ENCODE measurements around the gene POLR2C.

DNA sequence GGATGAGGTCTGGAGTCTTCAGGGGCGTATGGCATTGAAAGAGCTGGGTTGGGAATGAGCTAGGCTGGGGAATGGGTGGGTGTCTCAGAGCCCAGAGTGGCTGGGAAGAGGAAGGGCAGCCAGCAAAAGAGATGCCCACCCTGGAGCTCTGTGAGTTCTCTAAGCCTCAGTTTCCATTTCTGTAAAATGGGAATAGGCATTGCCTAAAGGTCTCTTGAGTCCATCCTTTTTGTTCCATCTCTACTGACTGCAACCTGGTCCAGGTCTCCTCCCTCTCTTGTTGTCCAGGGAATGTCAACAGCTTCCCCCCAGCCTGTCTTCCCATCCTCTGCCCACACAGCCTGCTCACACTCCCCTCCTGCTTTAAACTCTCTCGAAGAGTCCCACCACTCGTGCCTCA lies 54.3 kb downstream of the POLR2C start:
- TF ChIP-seq, protein P1, sequence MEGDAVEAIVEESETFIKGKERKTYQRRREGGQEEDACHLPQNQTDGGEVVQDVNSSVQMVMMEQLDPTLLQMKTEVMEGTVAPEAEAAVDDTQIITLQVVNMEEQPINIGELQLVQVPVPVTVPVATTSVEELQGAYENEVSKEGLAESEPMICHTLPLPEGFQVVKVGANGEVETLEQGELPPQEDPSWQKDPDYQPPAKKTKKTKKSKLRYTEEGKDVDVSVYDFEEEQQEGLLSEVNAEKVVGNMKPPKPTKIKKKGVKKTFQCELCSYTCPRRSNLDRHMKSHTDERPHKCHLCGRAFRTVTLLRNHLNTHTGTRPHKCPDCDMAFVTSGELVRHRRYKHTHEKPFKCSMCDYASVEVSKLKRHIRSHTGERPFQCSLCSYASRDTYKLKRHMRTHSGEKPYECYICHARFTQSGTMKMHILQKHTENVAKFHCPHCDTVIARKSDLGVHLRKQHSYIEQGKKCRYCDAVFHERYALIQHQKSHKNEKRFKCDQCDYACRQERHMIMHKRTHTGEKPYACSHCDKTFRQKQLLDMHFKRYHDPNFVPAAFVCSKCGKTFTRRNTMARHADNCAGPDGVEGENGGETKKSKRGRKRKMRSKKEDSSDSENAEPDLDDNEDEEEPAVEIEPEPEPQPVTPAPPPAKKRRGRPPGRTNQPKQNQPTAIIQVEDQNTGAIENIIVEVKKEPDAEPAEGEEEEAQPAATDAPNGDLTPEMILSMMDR (IDR thresholded peaks at IDR 0.05) = no peak
- TF ChIP-seq POLR2A (IDR thresholded peaks at IDR 0.05) (no peak), EP300 (IDR thresholded peaks at IDR 0.05; ENCODE audit: low read depth) (no peak), POLR2AphosphoS5 (IDR thresholded peaks at IDR 0.05) (no peak)
